ENCODE measurements around the gene ADM.

ADM gene

GRCh38 chr11:10291801-10292638, 12.9 kb upstream of the ADM start:
- no peak for FAIRE-seq

GRCh38 chr11:10293423-10294289, 11.2 kb upstream of the ADM start, which contains the start of gene SBF2:
Gene SBF2 (minus strand): TSS chr11:10294219. CDS start chr11:10294069, 150 bp downstream.
- FAIRE-seq, result no peak

- no peak for FAIRE-seq
Measured at GRCh38 chr11:10294290-10294953, 10.5 kb upstream of the ADM start.

GRCh38 chr11:10295064-10295901, 9.6 kb upstream of the ADM start:
- FAIRE-seq, result no peak

GRCh38 chr11:10298342-10298741, 6.5 kb upstream of the ADM start:
- no peak for FAIRE-seq

GRCh38 chr11:10301656-10302358, 3.1 kb upstream of the ADM start:
- FAIRE-seq, result no peak

GRCh38 chr11:10302359-10302743, 2.5 kb upstream of the ADM start:
- FAIRE-seq, result no peak

GRCh38 chr11:10302744-10303557, 1.9 kb upstream of the ADM start:
- no peak for FAIRE-seq

- no peak for FAIRE-seq
Measured at GRCh38 chr11:10303558-10304363, 1.1 kb upstream of the ADM start.

GRCh38 chr11:10305262-10305963, 540 bp downstream of the ADM start:
- no peak for FAIRE-seq

GRCh38 chr11:10305964-10306918, 1.4 kb downstream of the ADM start:
- FAIRE-seq, result no peak

- FAIRE-seq, result no peak
Measured at GRCh38 chr11:10307022-10307399, 2.1 kb downstream of the ADM start.

- no peak for FAIRE-seq
Measured at GRCh38 chr11:10307400-10308200, 2.7 kb downstream of the ADM start.

GRCh38 chr11:10308201-10308954, 3.5 kb downstream of the ADM start:
- FAIRE-seq, result no peak

- no peak for FAIRE-seq
Measured at GRCh38 chr11:10309163-10310093, 4.6 kb downstream of the ADM start.

All from A204.1 (cell line).